ENCODE measurements around the gene ADGRD1. TPM values are rescaled to one million over a fixed set of nuclear protein-coding genes. Genes with fewer than 3 reads are reported as not detected.
"Not testable (repeated sequence)": the region's sequence is repeated elsewhere in the genome, so short reads cannot be mapped to it uniquely, and the experiment has no call there.

ADGRD1 gene
- total RNA-seq, 1 donor from 2014 or later: 99.5 TPM

DNA sequence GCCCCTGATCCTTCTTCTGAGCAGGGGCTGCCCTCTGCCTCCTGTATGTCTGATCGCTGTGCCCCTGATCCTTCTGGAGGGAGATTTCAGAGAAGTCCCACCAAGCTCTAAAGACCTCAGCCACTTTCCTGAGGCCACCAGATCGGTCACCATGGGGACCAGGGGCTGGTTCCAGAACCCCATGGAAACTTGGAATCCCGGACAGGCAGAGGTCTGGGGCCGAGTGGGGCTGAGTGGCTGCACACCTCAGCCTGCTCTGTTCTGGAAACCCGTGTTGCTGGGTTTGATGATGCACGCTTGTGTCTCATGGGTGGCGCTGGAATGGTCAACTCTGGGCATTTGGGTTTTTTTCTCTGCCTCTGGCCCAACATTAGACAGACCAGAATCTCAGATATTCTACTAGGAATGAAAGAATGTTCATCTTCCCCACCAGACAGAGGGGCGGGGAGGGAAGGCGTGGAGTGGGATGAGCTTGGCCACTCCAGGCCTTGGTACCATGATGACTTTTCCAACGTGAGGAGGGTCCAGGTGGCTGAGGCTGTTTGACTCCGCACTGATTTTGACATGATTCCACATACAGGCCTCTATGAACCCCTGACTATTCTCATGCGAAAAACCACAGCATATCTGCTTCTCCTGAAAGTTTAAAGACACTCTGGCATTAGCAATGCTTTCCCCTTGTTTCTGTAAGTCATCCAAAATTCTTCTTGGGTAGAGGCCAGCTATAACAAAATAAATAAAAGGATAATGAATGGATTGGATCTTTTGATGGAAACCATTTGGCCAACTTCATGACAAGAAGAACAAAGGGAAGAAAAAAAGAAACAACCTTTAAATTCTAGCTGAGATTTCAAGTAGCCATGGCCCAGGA lies 114.5 kb downstream of the ADGRD1 start:
- no peak for TF ChIP-seq CTCF (IDR thresholded peaks at IDR 0.05; ENCODE audit: borderline replicate concordance)
- DNase-seq: peak; percentile 12
- Histone ChIP-seq H3K9me3 (replicated peaks) (no peaks in the 10 kb centered on the region), H3K27me3 (ENCODE audit: low read depth) (no peaks in the 10 kb centered on the region), H3K27ac (replicated peaks) (no peak overlapping the region), H3K4me1 (peaks cover 43% of the 10 kb centered on the region), H3K36me3 (peaks cover 14% of the 10 kb centered on the region), H3K4me3 (no peak overlapping the region)
- intact Hi-C loops (cut with micrococcal nuclease): no loop called here

GRCh38 chr12:131068926-131069720 lies 115.4 kb downstream of the ADGRD1 start:
- H3K27ac ChIP-seq (replicated peaks); H3K4me3 ChIP-seq; intact Hi-C loops (cut with micrococcal nuclease); H3K9me3 ChIP-seq (replicated peaks); H3K27me3 ChIP-seq (ENCODE audit: low read depth): not testable (repeated sequence)
- Histone ChIP-seq H3K4me1 (peaks cover 38% of the 10 kb centered on the region), H3K36me3 (peaks cover 14% of the 10 kb centered on the region)
- DNase-seq: peak; percentile 15

- H3K4me3 ChIP-seq; H3K27me3 ChIP-seq (ENCODE audit: low read depth); intact Hi-C loops (cut with micrococcal nuclease); H3K27ac ChIP-seq (replicated peaks); H3K9me3 ChIP-seq (replicated peaks): not testable (repeated sequence)
- H3K4me1 ChIP-seq: peaks cover 44% of the 10 kb centered on the region
- peaks cover 14% of the 10 kb centered on the region for H3K36me3 ChIP-seq
- peak; percentile 11 for DNase-seq
These were observed 116.4 kb downstream of the ADGRD1 start for GRCh38 chr12:131070136-131070535.

- H3K4me3 ChIP-seq; H3K9me3 ChIP-seq (replicated peaks); H3K27me3 ChIP-seq (ENCODE audit: low read depth); intact Hi-C loops (cut with micrococcal nuclease); H3K27ac ChIP-seq (replicated peaks): not testable (repeated sequence)
- peak; percentile 13 for DNase-seq
- Histone ChIP-seq H3K4me1 (peaks cover 44% of the 10 kb centered on the region), H3K36me3 (peaks cover 14% of the 10 kb centered on the region)
These were observed 117.0 kb downstream of the ADGRD1 start for GRCh38 chr12:131070668-131071067.

GRCh38 chr12:131071234-131071820 lies 117.6 kb downstream of the ADGRD1 start:
- H3K4me3 ChIP-seq; intact Hi-C loops (cut with micrococcal nuclease); H3K27me3 ChIP-seq (ENCODE audit: low read depth): not testable (repeated sequence)

DNA sequence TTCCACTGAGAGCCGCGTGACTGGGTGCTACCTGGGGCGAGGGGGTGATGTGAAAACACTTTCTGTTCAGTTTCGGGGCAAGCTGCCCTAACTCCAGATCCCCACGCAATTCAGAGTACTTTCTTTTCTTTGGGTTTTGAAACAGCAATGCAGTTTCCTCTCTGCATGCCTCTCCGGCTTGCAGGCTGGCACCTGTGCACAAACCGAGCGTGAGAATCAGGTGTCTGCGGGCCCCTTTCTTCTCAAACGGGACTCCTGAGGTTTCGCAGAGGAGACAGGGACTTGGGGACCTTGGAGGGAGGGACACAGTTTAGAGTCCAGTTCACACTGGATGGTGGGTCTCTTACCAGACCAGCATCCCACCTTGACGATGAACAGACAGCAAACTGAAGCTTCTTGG lies 118.2 kb downstream of the ADGRD1 start:
- H3K27me3 ChIP-seq (ENCODE audit: low read depth); DNase-seq; H3K27ac ChIP-seq (replicated peaks); H3K9me3 ChIP-seq (replicated peaks); H3K4me3 ChIP-seq; intact Hi-C loops (cut with micrococcal nuclease): not testable (repeated sequence)
- Histone ChIP-seq H3K36me3 (peaks cover 18% of the 10 kb centered on the region), H3K4me1 (peaks cover 32% of the 10 kb centered on the region)

More at GRCh38 chr12:131071234-131071820, 117.6 kb downstream of the ADGRD1 start:
- not testable (repeated sequence) for H3K27ac ChIP-seq (replicated peaks); DNase-seq; H3K9me3 ChIP-seq (replicated peaks)
- Histone ChIP-seq H3K4me1 (peaks cover 38% of the 10 kb centered on the region), H3K36me3 (peaks cover 14% of the 10 kb centered on the region)

DNA sequence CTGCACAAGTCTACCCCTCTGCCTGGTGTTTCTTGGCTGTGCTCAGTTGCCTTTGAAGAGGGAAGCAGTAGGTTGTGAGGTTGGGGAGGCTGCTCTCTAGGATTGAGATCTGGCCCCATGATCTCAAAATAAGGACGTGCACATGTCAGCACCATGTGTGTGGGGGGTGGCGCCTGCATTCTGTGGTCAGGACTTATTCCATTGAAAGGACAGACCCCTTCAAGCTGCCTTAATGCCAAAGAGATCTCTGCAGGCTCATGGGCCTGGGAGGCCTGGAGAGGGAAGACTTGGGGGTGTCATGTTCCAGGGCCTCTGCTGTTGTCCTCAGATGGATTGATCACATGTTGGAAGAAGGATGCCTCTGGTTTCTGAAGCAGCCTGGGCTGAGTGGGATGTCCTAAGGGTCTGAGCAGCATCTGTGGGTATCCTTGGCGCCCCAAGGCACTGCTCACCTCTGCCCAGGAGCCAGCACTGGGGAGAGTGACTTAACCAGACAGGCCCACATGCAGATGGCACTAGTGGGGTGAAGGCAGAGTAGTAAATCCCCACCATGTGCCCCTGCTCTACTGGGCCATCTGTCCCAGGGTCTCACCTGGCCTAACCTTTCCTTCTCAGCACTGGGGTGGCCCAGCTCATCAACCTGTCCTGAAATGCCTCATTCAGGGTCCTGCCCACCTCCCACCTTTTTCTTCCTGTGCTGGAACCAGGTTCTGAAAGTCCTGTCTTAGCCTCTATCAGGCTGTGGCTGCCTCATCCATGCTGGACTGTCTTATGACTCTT lies 118.9 kb downstream of the ADGRD1 start:
- no peak overlapping the region for H3K27ac ChIP-seq (replicated peaks)
- DNase-seq: no peak
- H3K4me1 ChIP-seq: peaks cover 28% of the 10 kb centered on the region
- no peak for TF ChIP-seq CTCF (IDR thresholded peaks at IDR 0.05; ENCODE audit: borderline replicate concordance)
- peaks cover 23% of the 10 kb centered on the region for H3K36me3 ChIP-seq
- no peaks in the 10 kb centered on the region for H3K27me3 ChIP-seq (ENCODE audit: low read depth)
- H3K4me3 ChIP-seq: no peak overlapping the region
- intact Hi-C loops (cut with micrococcal nuclease): no loop called here
- no peaks in the 10 kb centered on the region for H3K9me3 ChIP-seq (replicated peaks)

All from left ventricle myocardium inferior (tissue), 1 donor.